GM08714 (cell line): Measurements from ENCODE around the gene PROK2.
A peak's percentile ranks its signal among the peaks of the same experiment; 100 is the strongest.

Experiments used
- H3K4me3 ChIP-seq: fragments of 200-500 bp; sonication (Bioruptor generic); 2 replicates; pipeline ENCODE4 v1.5.1; 2014; ENCODE audit warnings: mild to moderate bottlenecking, low read length, inconsistent platforms
- ZNF274 ChIP-seq: IDR thresholded peaks from 2 replicates; pipeline ENCODE4 v1.6.1; 2012; ENCODE audit warnings: mild to moderate bottlenecking, low read depth, low read length

Gene PROK2

DNA sequence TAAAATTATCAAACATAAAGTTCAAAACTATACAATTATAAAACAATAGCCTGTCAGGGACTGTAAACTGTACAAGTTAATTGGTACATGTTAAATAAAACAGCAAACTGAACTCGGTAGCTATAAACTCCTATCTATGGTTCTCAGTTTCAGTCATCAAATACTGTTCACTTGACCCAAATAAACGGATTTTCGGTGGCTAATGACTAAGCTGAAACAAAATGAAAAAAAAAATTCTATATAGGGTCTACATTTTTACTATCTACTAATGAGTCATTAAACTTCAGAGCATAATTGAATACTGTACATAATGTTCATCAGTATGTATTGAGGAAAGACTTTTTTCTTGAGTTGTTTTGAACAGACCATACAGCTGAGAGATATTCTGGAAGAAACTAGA, 6.6 kb downstream of the PROK2 start:
- TF ChIP-seq ZNF274: no peak
- H3K4me3 ChIP-seq: no peak overlapping the region

DNA sequence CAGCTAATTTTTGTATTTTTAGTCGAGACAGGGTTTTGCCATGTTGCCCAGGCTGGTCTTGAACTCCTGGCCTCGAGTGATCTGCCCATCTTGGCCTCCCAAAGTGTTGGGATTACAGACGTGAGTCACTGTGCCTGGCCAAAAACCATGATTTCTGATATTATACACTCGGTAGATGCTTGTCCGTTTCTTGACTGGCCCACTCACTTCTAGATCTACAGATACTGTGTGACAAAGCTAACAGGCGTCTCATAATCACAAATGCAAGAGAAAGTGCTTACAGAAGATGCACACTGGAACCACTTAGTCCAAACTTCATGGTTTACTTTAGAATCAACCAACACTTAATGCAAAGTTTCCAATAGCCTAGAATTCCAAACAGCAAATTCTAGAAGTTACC, 8.4 kb downstream of the PROK2 start:
- TF ChIP-seq ZNF274: no peak
- H3K4me3 ChIP-seq: no peak overlapping the region

DNA sequence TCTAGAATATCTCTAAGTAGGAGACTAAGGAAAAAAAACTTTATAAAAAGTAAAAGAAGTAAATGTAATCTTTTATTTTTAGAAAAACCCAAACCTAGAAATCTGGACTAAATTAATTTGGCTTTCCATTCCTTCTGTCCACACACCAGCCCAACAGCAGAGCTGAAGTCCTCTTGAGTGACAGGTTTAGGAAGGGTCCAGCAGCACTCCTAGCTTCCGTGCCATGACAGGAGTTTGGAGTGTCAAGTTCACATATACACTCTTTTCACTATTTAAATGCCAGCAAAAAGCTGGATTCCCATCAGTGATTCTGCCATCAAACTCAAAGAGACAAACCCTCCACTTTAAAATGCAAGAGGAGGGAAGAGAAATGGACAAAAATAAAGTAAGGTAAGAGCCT, 13.1 kb downstream of the PROK2 start:
- no peak overlapping the region for H3K4me3 ChIP-seq
- TF ChIP-seq ZNF274: no peak

DNA sequence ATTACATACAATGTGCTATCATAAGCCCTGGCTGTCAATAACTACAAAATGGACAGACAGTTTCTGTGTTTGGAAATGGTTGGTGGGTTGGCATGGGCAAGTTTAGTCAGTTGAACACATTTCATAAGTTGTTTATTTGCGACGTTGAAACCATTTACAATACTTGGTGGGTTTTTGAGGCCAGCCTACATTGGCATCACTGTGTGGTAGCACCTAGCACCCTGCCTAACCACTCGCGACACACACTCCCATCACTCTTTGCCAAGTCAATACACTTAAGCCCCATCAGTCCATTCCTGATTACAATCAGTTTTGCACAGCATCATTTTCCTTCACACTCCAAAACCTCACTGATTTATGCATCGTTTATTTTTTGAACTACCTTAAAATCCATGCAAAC, 13.8 kb downstream of the PROK2 start:
- no peak for TF ChIP-seq ZNF274
- H3K4me3 ChIP-seq: no peak overlapping the region

DNA sequence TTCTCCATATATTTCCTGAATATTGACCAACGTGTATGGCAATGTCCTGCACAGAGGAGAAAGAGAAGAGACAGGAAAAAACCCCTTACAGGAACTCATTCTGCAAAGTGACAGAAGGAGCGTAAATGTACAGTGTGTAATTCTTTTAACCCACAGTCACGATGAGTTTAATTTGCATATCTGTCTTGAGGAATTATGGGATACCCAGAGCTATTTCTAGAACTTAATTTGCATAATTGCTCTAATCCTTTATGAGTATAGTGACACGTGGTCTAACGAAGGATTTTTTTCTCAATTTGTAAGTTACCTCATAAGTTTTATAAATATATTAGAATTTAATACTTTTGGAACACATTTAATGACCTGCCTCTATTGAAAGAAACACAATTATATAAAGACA, 21.5 kb downstream of the PROK2 start:
- no peak overlapping the region for H3K4me3 ChIP-seq
- TF ChIP-seq ZNF274: no peak

DNA sequence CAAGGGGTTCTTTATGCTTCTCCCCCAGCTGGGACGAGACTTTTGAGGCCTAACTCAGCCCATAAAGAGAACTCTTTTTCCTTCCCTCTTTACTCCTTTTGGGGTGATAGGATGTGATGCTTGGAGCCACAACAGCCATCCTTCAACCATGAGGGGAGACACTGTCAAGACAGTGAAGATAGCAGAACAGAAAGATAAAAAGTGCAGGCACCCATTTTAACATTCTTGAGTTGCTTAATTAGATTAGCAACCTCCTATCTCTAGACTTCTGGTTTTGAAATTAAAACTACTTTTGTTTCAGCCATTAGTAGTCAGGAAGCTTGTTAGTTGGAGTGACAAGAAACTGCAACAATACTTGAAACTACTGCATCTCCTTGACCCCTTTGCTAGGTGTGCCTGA, 24.8 kb downstream of the PROK2 start:
- H3K4me3 ChIP-seq: no peak overlapping the region
- TF ChIP-seq ZNF274: no peak

DNA sequence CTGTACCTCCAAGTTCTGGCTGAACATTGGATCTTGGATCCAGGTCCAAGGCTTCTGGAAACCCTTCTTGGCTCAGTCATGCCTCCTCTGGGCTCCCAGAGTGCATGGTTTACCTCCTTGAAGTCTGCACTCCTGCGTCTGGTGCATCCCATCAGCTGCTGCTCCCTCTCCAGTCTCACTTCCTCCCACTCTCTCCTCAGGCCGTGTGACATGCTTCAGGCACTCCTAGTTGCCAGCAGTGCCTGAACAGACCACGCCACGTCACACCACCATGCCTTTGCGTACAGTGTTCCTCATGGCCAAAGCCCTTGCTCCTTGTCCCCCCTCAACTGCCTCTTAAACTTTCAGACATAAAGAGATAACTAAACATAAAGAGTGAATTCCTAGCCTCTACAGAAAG, 25.5 kb downstream of the PROK2 start:
- H3K4me3 ChIP-seq: no peak overlapping the region
- no peak for TF ChIP-seq ZNF274

DNA sequence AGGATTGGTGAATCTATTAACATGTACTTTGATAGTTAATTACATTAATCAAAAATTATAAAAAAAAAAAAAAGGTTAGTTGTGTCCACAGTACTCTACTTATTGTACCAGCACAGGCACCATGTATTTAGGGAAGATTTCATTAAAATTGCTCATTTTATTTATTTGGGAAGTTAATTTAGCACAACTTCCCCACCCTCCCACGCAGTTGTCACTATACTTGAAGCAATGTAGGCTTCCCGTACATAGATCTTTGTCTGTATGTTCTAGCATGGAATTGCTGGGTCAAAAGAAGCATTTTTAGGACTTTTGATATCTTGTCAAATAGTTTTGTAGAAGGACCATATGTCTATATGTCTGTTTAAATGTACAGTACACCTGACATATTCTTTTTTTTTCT, 26.9 kb downstream of the PROK2 start:
- no peak for TF ChIP-seq ZNF274
- H3K4me3 ChIP-seq: no peak overlapping the region

DNA sequence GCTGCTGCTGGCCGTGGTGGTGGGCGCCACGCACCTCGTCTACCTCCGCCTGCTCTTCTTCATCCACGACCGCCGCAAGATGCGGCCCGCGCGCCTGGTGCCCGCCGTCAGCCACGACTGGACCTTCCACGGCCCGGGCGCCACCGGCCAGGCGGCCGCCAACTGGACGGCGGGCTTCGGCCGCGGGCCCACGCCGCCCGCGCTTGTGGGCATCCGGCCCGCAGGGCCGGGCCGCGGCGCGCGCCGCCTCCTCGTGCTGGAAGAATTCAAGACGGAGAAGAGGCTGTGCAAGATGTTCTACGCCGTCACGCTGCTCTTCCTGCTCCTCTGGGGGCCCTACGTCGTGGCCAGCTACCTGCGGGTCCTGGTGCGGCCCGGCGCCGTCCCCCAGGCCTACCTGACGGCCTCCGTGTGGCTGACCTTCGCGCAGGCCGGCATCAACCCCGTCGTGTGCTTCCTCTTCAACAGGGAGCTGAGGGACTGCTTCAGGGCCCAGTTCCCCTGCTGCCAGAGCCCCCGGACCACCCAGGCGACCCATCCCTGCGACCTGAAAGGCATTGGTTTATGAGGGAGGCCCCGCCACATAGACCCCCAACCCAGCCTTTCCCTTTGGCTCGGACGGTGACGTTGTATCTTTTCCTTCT, 30.2 kb downstream of the PROK2 start:
- no peak for TF ChIP-seq ZNF274
- H3K4me3 ChIP-seq: no peak overlapping the region

DNA sequence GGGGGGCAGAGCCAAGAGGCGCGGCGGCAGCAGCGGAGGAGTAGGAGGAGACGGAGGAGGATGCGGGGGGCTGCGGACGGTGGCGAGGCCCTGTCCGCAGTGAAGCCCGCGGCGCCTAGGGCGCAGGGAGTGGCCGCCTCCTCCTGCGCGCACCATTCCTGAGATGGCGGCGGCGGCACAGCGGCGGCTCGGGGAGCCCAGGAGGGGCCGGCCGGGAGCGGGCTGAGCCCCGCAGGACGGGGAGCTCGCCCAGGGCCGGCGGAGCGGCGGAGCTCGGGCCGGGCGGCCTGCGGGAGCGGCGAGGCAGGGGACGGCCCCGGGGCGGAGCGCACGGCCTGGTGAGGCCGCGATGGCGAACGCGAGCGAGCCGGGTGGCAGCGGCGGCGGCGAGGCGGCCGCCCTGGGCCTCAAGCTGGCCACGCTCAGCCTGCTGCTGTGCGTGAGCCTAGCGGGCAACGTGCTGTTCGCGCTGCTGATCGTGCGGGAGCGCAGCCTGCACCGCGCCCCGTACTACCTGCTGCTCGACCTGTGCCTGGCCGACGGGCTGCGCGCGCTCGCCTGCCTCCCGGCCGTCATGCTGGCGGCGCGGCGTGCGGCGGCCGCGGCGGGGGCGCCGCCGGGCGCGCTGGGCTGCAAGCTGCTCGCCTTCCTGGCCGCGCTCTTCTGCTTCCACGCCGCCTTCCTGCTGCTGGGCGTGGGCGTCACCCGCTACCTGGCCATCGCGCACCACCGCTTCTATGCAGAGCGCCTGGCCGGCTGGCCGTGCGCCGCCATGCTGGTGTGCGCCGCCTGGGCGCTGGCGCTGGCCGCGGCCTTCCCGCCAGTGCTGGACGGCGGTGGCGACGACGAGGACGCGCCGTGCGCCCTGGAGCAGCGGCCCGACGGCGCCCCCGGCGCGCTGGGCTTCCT, 31.0 kb downstream of the PROK2 start, which contains the start of gene GPR27:
TSS of gene GPR27 (plus strand) at position 155 of the 909 bp plus-strand sequence. CDS start at position 350, 195 bp downstream.
- H3K4me3 ChIP-seq: peak within 1 kb of the TSS; percentile 0; the same call in 1 of the 2 replicates

DNA sequence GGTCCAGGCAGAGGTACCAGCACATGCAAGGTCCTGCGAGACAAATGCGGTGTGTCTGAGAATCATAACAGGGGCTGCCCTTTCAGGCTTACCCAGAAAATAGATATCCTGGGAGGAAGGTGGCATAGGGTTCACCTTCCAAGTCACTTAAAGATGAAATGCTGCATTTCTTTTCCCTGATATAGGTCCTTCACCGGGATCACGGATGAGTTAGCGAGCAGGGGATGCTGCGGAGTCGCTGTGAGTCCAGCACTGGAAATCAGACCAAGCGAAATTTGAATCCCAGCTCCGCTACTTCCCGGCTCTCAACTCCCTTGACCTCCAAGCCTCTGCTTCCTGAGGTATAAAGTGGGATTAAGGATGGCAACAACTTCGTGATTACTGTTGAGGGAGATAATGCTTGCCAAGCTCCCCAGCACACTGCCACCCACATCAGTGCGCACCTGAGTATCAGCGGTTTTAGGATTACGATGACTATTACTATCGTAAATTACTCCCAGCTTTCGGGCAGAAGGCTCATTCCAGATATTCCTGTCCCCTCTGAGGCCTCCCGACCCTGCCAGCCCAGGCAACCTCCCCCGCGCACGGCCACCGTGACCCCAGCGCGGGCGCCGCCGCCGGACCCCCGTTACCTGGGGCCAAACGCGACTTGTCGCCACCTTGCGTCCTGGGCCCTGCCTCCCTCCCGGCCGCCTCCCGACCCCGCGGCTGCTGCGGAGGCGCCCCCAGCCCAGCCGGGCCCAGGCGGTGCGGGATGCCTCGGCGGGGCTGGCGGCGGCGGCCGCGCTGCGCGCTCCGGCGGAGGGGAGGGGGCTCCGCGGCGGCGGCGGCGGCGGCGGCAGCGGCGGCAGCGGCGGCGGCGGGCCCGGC, 31.9 kb downstream of the PROK2 start:
- H3K4me3 ChIP-seq: no peak overlapping the region

More for the DNA sequence above, 31.0 kb downstream of the PROK2 start, which contains the start of gene GPR27:
- no peak for TF ChIP-seq ZNF274

DNA sequence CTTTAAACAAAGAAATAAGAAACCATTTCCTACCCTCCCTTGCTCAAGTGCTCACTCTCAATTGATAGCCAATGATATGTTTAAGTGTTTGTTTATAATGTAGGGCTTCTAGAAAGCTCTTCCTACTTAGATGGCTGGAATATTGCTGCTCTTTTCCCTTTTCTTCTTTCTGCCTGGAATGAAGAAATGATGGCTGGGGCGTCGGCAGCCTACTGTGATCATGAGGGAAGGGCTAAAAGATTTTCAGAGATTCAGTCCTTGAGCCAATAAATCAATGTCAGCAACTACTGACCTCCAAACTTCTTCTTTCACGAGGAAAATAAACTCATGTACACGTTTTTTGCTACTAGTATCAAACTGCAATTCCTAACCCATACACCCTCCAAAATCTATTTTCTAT, 33.3 kb downstream of the PROK2 start:
- H3K4me3 ChIP-seq: no peak overlapping the region
- TF ChIP-seq ZNF274: no peak

More for the DNA sequence above, 31.9 kb downstream of the PROK2 start:
- TF ChIP-seq ZNF274: no peak

DNA sequence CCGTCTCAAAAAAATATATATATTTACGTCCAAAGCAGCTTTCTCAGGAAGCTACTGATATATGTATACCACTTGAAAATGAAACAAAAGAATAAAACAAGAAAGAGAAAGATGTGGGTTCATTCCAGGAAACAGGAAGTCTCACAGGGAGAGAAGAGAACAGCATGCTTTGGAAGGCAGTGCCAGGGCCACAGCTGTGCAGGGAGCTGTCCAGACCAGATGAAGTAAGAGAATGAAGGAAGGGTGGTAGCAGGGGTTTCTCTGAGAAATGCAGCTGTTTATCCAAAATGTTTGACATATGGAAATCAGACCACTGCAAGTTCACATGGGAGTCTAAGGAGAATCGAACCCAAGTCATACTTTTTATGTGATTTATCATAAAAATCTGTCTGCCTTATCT, 40.2 kb downstream of the PROK2 start:
- TF ChIP-seq ZNF274: no peak
- no peak overlapping the region for H3K4me3 ChIP-seq

DNA sequence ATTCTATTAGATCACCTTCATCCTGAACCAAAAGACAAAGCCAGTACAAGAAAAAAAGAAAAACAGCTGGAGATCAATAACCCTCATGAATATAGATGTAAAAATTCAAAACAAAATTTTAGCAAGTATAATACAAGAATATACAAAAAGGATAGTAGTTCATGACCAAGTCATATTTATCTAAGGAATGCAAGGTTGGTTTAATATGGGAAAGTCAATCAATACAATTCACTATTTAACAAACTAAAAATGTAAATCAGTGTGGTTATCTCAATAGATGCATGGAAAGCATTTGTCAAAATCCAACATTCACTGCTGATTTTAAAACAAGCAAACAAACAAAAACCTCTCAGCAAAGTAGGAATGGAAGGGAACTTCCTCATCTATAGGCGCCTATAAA, 42.3 kb downstream of the PROK2 start:
- H3K4me3 ChIP-seq: no peak overlapping the region
- no peak for TF ChIP-seq ZNF274
